ENCODE measurements around the gene CYTIP. TPM values are rescaled to one million over a fixed set of nuclear protein-coding genes. Genes with fewer than 3 reads are reported as not detected.

The CYTIP gene
- total RNA-seq, 1 experiment from 2014 or later, result not detected

- no TSS peak for BruUV-seq (replicated peaks)
- H2AFZ ChIP-seq, result no peak overlapping the region
- POLR2A ChIA-PET (ENCODE audit: unreplicated experiment), result no interaction called here
Measured at GRCh38 chr2:157465554-157465953, 21.7 kb upstream of the CYTIP start.

GRCh38 chr2:157463002-157463401 is 19.1 kb upstream of the CYTIP start:
- no peaks in the 10 kb centered on the region for H3K4me1 ChIP-seq (replicated peaks; ENCODE audit: insufficient read depth)
- no peaks in the 10 kb centered on the region for H3K27me3 ChIP-seq (ENCODE audit: insufficient read depth, low read depth)
- H2AFZ ChIP-seq, result no peak overlapping the region
- no peaks in the 10 kb centered on the region for H3K36me3 ChIP-seq (ENCODE audit: low read depth)
- H3K4me3 ChIP-seq, result no peak overlapping the region
- intact Hi-C loops (cut with micrococcal nuclease; ENCODE audit: unreplicated experiment), result no loop called here
- H3F3A ChIP-seq (ENCODE audit: insufficient read depth, low read depth), result no peaks in the 10 kb centered on the region
- no peak overlapping the region for H3K4me2 ChIP-seq
- H3K9me3 ChIP-seq (ENCODE audit: insufficient read depth, low read depth), result no peaks in the 10 kb centered on the region
- ChIA-PET POLR2A (ENCODE audit: unreplicated experiment) (no interaction called here), CTCF (no interaction called here)
- no peak overlapping the region for H3K27ac ChIP-seq
- TF ChIP-seq EZH2 (IDR thresholded peaks at IDR 0.05; ENCODE audit: low read depth), result no peak
- TF ChIP-seq, protein P1, sequence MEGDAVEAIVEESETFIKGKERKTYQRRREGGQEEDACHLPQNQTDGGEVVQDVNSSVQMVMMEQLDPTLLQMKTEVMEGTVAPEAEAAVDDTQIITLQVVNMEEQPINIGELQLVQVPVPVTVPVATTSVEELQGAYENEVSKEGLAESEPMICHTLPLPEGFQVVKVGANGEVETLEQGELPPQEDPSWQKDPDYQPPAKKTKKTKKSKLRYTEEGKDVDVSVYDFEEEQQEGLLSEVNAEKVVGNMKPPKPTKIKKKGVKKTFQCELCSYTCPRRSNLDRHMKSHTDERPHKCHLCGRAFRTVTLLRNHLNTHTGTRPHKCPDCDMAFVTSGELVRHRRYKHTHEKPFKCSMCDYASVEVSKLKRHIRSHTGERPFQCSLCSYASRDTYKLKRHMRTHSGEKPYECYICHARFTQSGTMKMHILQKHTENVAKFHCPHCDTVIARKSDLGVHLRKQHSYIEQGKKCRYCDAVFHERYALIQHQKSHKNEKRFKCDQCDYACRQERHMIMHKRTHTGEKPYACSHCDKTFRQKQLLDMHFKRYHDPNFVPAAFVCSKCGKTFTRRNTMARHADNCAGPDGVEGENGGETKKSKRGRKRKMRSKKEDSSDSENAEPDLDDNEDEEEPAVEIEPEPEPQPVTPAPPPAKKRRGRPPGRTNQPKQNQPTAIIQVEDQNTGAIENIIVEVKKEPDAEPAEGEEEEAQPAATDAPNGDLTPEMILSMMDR (conservative IDR thresholded peaks at IDR 0.05), result no peak
- BruUV-seq (replicated peaks), result no TSS peak
- no peaks in the 10 kb centered on the region for H4K20me1 ChIP-seq (ENCODE audit: insufficient read depth)
- H3K9me2 ChIP-seq (ENCODE audit: insufficient read depth), result no peaks in the 10 kb centered on the region
- no peak for DNase-seq
- H3K79me2 ChIP-seq (ENCODE audit: low read depth), result no peaks in the 10 kb centered on the region

More at GRCh38 chr2:157465554-157465953, 21.7 kb upstream of the CYTIP start:
- no peaks in the 10 kb centered on the region for H3K79me2 ChIP-seq (ENCODE audit: low read depth)
- no peaks in the 10 kb centered on the region for H3K9me3 ChIP-seq (ENCODE audit: insufficient read depth, low read depth)
- H3K27ac ChIP-seq, result no peak overlapping the region
- no peaks in the 10 kb centered on the region for H3K9me2 ChIP-seq (ENCODE audit: insufficient read depth)
- H3K4me1 ChIP-seq (replicated peaks; ENCODE audit: insufficient read depth), result no peaks in the 10 kb centered on the region
- CTCF ChIA-PET, result no interaction called here
- H3F3A ChIP-seq (ENCODE audit: insufficient read depth, low read depth), result no peaks in the 10 kb centered on the region
- H3K4me3 ChIP-seq, result no peak overlapping the region
- intact Hi-C loops (cut with micrococcal nuclease; ENCODE audit: unreplicated experiment), result no loop called here
- TF ChIP-seq, protein P1 (conservative IDR thresholded peaks at IDR 0.05), result no peak
- TF ChIP-seq EZH2 (IDR thresholded peaks at IDR 0.05; ENCODE audit: low read depth), result no peak
- no peaks in the 10 kb centered on the region for H3K36me3 ChIP-seq (ENCODE audit: low read depth)
- H3K4me2 ChIP-seq, result no peak overlapping the region
- no peak for DNase-seq
- H3K27me3 ChIP-seq (ENCODE audit: insufficient read depth, low read depth), result no peaks in the 10 kb centered on the region
- no peaks in the 10 kb centered on the region for H4K20me1 ChIP-seq (ENCODE audit: insufficient read depth)

DNA sequence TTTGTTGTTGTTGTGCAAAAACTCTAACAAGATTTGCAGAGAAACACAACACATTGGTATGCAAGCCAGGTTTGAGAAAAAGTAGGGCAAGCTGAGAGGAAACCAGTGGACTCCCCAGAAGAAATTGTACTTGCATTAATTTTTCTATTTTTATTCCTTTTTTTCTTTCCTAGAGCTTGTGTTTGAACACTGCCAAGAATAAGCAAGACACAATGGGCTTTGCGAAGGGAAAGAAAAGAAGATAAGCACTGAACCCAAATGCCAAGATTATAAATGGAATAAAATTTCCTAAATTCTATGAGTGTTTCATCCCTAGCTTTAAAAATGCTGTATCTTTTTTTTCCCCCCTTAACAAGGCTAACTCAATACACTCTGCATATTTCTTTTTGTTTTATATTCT is 17.0 kb upstream of the CYTIP start:
- Histone ChIP-seq H3K9me2 (ENCODE audit: insufficient read depth) (no peaks in the 10 kb centered on the region), H2AFZ (no peak overlapping the region), H3F3A (ENCODE audit: insufficient read depth, low read depth) (no peaks in the 10 kb centered on the region), H3K36me3 (ENCODE audit: low read depth) (no peaks in the 10 kb centered on the region), H3K27me3 (ENCODE audit: insufficient read depth, low read depth) (no peaks in the 10 kb centered on the region), H3K27ac (no peak overlapping the region), H3K79me2 (ENCODE audit: low read depth) (no peaks in the 10 kb centered on the region), H3K9me3 (ENCODE audit: insufficient read depth, low read depth) (no peaks in the 10 kb centered on the region), H3K4me3 (no peak overlapping the region), H4K20me1 (ENCODE audit: insufficient read depth) (no peaks in the 10 kb centered on the region), H3K4me1 (replicated peaks; ENCODE audit: insufficient read depth) (no peaks in the 10 kb centered on the region), H3K4me2 (no peak overlapping the region)
- ChIA-PET POLR2A (ENCODE audit: unreplicated experiment) (no interaction called here), CTCF (no interaction called here)
- DNase-seq, result no peak
- BruUV-seq (replicated peaks), result no TSS peak
- intact Hi-C loops (cut with micrococcal nuclease; ENCODE audit: unreplicated experiment), result no loop called here
- TF ChIP-seq, protein P1 (conservative IDR thresholded peaks at IDR 0.05), result no peak
- TF ChIP-seq EZH2 (IDR thresholded peaks at IDR 0.05; ENCODE audit: low read depth), result no peak

All from PC-9 (cell line).